ENCODE data around the gene SLC38A9.

SLC38A9 gene

GRCh38 chr5:55597014-55597981 is 114.8 kb downstream of the SLC38A9 start:
- no peak overlapping the region for H3K4me3 ChIP-seq (ENCODE audit: control insufficient read depth, low read depth, low read length)
- TF ChIP-seq, protein P1, sequence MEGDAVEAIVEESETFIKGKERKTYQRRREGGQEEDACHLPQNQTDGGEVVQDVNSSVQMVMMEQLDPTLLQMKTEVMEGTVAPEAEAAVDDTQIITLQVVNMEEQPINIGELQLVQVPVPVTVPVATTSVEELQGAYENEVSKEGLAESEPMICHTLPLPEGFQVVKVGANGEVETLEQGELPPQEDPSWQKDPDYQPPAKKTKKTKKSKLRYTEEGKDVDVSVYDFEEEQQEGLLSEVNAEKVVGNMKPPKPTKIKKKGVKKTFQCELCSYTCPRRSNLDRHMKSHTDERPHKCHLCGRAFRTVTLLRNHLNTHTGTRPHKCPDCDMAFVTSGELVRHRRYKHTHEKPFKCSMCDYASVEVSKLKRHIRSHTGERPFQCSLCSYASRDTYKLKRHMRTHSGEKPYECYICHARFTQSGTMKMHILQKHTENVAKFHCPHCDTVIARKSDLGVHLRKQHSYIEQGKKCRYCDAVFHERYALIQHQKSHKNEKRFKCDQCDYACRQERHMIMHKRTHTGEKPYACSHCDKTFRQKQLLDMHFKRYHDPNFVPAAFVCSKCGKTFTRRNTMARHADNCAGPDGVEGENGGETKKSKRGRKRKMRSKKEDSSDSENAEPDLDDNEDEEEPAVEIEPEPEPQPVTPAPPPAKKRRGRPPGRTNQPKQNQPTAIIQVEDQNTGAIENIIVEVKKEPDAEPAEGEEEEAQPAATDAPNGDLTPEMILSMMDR (IDR thresholded peaks at IDR 0.05; ENCODE audit: control insufficient read depth, insufficient read depth, low read depth, low read length, missing control alignments): no peak
- no peak for DNase-seq (ENCODE audit: low read depth)

GRCh38 chr5:55594671-55595070 is 117.5 kb downstream of the SLC38A9 start:
- DNase-seq (ENCODE audit: low read depth): no peak
- TF ChIP-seq, protein P1 (IDR thresholded peaks at IDR 0.05; ENCODE audit: control insufficient read depth, insufficient read depth, low read depth, low read length, missing control alignments): no peak
- H3K4me3 ChIP-seq (ENCODE audit: control insufficient read depth, low read depth, low read length): no peak overlapping the region

GRCh38 chr5:55593115-55593472 is 119.0 kb downstream of the SLC38A9 start:
- DNase-seq (ENCODE audit: low read depth): no peak
- H3K4me3 ChIP-seq (ENCODE audit: control insufficient read depth, low read depth, low read length): no peak overlapping the region
- TF ChIP-seq, protein P1 (IDR thresholded peaks at IDR 0.05; ENCODE audit: control insufficient read depth, insufficient read depth, low read depth, low read length, missing control alignments): no peak

GRCh38 chr5:55592388-55593114 is 119.6 kb downstream of the SLC38A9 start:
- TF ChIP-seq, protein P1 (IDR thresholded peaks at IDR 0.05; ENCODE audit: control insufficient read depth, insufficient read depth, low read depth, low read length, missing control alignments): no peak
- DNase-seq (ENCODE audit: low read depth): no peak
- H3K4me3 ChIP-seq (ENCODE audit: control insufficient read depth, low read depth, low read length): no peak overlapping the region

- TF ChIP-seq, protein P1 (IDR thresholded peaks at IDR 0.05; ENCODE audit: control insufficient read depth, insufficient read depth, low read depth, low read length, missing control alignments): no peak
- H3K4me3 ChIP-seq (ENCODE audit: control insufficient read depth, low read depth, low read length): no peak overlapping the region
- DNase-seq (ENCODE audit: low read depth): no peak
Observed at GRCh38 chr5:55591686-55592085, 120.4 kb downstream of the SLC38A9 start.

- no peak for DNase-seq (ENCODE audit: low read depth)
- no peak overlapping the region for H3K4me3 ChIP-seq (ENCODE audit: control insufficient read depth, low read depth, low read length)
- TF ChIP-seq, protein P1 (IDR thresholded peaks at IDR 0.05; ENCODE audit: control insufficient read depth, insufficient read depth, low read depth, low read length, missing control alignments): no peak
Observed at GRCh38 chr5:55585206-55585610, 126.9 kb downstream of the SLC38A9 start.
